Epidermal melanocyte (primary cell): ENCODE results near the gene YLPM1.

Source experiments
- DNase-seq: peaks from one replicate; pipeline ENCODE4 v3.0.0; 2011; ENCODE audit warnings: low spot score; ENCODE audit not compliant: insufficient read length

The YLPM1 gene

DNA sequence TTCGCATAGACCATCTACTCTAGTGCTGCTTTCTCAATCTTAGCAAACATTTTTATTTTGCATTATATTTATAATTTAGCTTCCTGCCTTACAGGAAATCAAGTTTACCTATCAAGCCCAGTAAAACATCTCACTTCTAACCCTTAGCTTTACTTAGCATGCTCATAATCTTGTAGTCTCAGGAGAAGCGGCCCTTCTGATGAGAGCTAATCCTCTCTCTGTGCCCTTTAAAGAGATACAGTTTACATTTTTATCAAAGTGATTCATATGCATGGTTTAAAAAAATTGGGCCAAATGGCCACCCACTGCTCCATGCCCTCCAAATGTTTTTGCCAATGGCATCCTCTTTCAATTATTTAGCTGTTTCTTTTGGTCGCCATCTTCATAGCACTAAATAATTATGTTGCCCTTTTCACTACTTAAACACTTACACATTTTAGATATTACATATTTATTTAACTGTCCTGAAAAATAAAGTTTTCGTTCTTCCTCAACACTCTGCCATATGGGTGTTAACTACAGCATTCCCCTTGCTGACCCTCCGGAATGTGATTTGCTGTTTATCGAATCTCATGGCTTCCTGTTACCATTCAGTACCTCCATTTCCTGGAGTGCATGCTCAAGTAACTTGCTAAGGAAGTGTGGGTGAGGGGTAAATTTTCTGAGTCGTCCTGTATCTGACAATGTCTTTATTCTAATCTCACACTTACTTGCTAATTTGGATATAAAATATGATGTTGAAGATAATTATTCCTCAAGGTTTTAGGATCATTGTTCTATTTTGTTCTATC lies 29.3 kb downstream of the YLPM1 start:
- no peak for DNase-seq

DNA sequence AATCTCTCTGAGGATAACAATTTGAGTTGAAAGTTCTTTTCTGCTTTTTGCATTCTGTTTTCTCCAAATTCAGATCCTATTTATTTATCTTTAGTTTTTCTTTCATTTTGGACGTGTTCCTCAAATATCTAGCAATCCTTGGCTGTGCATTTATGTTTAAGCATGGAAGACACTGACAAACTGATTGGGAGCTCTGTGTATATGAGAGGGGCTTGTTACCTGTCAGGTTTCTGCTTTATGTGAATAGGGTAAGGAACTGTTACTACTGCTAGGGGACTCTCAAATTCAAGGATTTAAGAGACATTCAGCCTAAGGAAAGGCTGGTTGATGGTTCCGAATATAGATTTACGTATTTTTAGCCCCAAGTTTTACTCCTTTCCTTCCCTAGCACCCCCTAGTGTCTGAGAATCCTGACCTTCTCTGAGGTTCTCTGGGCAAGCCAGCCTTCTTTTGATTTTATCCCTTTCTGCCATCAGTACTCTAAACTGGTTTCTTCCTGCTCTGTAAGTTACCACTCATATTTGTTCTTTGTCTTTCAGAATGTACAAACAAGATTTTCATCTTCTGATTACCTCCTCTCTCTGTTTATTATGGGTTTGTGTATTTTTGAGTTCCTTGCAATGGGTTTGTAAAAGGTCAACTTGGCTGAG lies 30.5 kb downstream of the YLPM1 start:
- no peak for DNase-seq

DNA sequence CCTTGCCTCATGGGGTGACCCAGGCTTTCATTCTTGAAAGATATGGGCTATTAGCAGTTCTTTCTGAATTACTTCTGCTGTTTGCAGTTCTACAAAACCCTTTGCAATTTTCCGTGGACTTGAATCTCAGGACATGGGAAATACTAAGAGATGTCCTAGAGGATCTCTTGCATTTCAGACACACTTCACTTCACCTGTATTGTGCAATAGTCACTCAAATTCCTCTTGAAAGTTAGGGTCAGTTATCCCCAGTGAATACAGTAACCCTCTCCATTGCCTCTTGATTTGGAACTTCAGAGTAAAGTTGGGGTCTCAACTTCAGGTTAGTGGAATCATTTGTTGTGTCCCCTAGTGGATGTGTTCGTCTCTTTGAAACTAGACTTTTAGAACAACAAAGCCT lies 31.8 kb downstream of the YLPM1 start:
- DNase-seq, result no peak

DNA sequence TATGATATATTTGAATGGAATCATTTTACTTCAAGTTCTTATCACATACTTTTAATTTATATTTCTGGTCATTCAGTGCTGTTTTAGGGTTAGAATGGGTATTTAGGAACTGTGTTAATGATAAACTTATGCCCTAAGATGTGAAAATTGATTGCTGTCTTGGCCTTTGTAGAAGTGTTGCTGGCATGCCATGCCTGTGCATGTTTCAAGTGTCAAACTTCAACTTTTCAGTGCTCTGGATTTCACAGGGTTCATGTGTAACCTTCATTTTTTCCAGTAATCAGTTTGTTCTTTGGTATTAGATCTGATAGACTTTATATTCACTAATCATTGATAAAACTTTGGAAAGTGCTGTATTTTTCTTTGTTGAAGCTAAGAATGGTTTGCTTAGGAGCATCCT lies 36.6 kb downstream of the YLPM1 start:
- no peak for DNase-seq

DNA sequence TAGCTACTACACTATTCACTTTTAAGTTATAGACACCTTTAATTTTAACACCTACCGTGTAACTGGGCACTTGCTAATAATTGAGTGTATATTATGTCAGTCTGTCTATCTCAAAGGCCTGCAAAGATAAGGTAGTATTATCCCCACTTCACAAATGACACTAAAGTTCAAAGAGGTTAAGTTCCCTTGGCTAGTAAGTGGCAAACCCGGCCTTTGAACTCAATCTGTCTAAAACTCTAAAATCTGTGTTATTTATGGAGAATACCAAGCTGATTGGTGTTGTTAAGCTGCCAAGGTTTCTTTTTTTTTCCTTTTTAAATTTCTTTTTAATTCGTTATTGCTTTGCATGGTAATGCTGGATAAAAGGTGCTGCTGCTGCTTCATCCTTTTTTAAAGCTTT lies 37.7 kb downstream of the YLPM1 start:
- DNase-seq, result no peak

DNA sequence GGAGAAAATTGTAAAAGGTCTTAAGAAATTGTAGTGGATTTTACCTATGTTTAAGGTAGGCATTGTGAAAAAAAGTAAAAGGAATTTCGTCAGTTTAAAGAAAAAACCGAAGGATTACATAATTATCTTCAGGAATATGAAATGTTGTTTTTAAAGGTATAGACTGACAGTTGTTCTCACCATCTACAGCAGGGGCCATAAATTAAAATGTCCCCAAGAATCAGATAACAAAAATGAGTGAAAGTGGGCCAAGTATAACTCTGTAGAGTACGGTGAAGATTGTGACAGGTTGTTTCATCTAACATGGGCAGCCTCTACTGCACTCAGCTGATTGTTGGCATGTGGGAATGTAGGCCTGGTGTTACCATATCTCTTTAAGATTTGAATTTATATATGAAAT lies 38.3 kb downstream of the YLPM1 start:
- no peak for DNase-seq

DNA sequence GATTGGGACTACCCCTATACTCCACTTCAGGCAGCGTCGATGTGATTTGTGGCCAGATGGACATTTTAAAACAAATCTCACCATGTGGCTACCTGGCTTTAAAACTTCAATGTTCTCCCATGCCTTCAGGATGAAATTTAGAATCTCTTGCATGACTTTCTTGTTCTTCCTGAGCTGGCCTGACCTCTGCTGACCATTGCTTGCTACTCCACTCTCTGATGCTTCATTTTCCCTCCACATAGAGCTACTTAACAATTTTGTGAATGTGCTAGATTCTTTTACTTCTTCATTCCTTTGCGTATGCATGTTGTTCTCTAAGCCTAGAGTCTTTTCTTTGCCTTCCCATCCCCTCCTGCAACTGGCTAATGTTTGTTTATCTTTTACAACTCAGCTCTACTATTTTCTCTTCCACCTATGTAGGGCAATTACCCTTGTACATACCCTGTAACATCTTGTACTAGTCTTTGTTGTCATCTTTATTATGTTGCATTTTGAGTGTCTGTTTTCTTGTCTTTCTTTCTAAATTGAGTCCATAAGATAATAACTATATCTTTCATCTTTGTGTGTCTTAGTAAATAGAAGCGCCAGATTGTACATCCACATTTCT lies 41.2 kb downstream of the YLPM1 start:
- DNase-seq, result no peak

DNA sequence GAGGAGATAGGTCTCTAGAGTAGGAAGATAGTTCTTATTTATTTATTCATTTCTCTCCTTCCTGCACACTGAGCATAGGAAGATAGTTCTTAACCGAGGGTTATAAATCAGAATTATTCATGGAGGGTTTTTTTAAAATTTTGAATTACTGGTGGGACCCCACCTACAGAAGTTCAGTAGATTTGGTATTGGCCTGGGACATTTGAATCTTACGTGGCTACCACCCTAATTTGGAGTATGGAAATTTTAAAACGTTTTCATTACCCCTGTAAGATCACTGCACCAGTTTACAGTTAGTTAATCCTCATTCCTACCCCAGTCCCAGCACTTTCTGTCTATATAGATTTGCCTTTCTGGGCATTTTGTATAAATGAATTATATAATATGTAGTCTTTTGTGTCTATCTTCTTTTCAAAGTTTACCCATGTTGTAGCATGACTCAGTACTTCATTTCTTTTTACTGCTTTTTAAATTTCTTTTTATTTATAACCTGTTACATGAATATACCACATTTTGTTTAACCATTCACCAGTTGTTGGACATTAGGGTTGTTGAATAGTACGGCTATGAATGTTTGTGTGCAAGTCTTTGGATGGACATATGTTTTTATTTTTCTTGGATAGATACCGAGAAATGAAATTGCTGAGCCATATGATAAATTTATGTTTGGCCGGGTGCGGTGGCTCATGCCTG lies 44.9 kb downstream of the YLPM1 start:
- no peak for DNase-seq

DNA sequence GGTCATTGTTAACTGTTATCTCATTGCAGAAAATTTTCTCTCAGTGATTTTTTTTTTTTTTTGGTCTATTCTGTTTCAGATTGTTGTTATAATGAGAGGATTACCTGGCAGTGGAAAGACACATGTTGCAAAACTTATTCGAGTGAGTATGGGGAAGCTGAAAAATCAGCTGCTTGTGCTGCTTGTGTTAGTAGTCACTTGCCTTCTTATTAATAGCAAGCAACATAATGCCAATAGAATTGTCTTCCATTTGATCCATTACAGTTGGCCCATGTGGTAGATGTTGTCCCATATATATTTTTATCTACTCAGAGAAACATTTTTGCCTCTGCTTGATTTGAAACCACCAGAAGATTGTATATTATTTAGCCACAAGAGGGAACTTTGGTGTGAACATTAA lies 53.0 kb downstream of the YLPM1 start:
- no peak for DNase-seq

DNA sequence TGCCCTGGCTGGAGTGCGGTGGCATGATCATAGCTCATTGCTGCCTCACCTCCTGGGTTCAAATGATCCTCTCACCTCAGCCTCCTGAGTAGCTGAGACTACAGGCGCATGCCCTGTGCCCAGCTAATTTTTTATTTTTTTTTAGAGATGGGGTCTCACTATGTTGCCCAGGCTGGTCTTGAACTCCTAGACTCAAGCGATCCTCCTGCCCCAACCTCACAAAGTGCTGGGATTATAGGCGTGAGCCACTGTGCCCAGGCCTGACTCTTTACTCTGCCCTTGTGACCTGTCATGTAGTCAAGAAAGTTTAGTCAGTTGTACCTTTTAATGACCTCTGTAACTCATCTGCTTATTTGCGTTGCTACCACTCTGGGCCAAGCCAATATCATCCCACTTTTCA lies 57.2 kb downstream of the YLPM1 start:
- no peak for DNase-seq

DNA sequence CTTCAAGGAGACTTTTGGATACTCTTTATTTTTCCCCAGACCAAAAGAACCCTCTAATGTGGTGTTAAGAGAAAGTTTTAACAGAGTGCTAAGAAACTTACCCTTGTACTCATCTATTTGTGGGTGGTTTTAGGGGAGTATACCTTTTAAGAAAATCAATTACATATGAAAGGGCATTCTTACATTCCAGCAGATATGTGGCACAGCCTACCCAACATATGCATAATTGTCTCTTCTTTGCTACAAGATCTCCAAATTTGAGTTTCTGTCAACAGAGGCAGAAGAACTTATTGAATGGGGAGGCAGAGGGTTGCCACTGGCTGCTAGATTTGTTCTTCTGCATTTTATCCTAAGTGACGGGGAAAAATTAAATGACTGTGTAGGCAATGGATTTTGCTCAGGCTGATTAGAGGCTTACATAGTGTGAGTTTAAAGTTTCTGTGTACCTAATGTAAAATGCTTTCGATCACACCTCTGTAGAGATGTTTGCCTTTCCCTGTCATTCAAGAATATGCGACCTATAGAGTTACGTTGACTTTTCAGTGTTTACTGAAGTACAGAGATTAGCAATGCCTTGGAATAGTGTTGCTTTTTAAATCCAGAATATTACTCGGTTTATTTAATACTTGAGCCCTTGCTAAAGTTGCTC lies 58.3 kb downstream of the YLPM1 start:
- DNase-seq, result no peak

DNA sequence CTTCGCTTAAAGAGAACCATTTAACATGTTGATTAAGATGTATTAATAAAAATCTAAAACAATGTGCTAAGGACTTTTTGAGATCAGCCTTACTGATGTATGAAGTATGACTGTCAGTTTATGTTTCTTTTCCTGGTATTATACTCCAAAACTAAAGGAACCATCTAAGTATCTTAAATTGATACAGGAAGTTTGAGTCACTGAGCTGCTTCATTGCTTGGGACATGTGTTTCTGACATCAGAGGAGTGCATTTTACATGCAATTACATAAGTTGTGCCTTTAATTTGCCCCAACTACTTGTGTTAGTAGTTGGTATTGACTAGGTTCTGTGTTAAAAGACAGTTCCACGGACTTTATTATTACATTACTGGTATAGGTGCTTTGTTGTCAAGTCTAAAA lies 61.9 kb downstream of the YLPM1 start:
- DNase-seq, result no peak

DNA sequence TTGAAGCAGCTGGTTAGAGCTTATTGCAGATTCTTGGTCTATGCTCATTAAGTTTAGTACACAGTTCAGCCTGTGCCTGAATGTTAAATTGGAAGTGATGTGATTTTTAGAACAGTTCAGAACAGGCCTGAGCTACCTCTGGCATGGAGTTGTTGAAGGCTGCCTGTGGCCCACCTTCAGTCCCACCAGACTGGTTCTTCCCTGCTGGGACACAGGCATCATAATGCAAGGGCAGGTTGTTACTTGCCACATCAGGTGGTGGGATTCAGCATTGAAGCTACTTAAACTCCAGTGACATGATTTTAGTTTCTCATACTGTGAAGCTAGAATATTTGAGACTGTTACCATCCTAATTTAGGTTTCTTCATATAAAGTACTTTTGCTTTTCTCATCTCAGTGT lies 63.5 kb downstream of the YLPM1 start:
- DNase-seq, result no peak

DNA sequence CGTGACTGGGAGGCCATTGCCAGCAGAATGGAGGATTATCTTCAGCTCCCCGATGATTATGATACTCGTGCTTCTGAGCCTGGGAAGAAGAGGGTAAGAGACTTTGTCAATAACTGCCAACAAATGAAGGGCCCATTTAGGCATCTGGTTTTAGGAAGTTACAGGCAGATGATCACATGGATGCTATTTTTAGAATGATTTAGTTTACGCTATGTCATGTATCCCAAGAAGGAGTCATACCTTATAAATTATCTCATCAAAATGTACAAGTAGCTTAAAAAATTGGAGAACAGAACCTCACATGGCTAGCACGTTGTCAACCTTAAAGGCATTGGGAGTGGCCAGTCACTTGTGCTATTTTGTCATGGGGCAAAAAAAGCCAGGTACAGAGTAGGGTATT lies 66.1 kb downstream of the YLPM1 start:
- DNase-seq, result no peak

DNA sequence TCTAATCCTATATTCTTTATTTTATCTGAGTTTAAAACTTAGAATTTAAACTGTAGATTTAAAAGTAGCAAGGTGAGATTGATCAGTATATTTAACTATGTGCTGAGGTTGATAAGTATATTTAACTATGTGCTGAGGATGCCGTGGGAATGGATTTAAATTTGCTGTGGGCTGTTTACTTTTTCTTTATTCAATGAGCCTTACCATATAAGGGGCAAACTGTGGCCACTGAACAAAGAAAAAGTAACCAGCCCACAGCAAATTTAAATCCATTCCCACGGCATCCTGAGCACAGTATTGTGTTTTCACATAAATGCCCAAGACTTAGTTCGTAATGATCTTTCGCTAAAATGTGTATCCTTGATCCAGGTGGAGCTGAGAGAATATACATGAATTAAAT lies 69.7 kb downstream of the YLPM1 start:
- no peak for DNase-seq

DNA sequence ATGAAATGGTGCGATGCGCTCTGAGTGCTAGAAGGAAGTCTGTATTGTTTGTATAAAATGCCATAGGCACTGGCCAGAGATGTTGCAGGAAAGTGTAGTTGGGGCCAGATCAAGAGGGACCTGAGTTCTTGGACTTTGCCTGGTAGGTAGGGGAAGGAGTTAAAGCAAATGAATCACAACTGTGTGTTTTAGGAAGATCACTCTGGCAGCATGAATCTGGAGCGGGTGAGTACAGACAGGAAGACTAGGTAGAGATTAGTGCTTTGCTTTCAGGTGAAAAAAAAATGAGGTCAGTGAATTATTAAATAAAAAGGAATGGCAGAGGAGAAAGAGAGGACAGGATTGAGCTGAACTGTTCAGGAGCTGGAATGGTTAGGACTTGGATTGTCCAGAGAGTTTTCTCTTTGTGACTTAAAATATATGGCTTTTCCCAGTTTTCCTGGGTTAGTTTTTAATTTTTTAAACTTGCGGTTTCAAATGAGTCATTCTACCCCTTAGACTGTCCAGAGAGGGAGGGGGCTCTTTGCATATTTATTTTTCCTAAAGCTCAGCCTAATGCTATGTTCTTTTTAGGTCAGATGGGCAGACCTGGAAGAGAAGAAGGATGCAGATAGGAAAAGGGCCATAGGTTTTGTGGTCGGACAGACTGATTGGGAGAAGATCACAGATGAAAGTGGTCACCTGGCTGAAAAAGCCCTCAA lies 71.7 kb downstream of the YLPM1 start:
- DNase-seq, result no peak

DNA sequence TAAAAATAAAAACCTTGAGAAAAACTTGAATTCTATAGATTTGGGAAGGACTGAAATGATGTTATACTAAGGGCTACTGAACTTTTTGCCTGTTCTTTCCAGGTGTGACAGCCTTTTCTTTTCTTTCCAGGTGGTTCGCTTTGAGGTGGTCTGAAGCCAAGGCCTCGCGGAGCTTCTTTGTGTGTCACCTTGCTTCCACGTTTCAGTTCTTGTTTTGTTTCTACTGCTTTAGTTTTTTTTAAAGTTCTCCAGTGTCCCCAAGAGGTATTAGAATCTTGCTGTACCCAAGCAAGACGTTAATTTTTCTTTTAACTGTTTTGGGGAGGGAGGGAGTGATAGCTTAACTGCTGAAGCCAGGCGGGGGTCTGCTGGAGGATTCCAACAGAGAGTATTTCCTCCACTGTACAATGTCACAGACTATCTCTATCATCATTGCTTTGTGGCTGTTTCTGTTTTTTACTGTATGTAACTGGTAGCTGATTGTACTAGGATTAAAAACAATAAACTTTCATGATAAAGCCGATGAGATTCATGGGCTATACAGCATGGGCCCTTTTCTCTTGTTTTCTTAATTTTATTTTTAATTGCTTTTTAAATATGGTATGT lies 72.6 kb downstream of the YLPM1 start:
- no peak for DNase-seq

DNA sequence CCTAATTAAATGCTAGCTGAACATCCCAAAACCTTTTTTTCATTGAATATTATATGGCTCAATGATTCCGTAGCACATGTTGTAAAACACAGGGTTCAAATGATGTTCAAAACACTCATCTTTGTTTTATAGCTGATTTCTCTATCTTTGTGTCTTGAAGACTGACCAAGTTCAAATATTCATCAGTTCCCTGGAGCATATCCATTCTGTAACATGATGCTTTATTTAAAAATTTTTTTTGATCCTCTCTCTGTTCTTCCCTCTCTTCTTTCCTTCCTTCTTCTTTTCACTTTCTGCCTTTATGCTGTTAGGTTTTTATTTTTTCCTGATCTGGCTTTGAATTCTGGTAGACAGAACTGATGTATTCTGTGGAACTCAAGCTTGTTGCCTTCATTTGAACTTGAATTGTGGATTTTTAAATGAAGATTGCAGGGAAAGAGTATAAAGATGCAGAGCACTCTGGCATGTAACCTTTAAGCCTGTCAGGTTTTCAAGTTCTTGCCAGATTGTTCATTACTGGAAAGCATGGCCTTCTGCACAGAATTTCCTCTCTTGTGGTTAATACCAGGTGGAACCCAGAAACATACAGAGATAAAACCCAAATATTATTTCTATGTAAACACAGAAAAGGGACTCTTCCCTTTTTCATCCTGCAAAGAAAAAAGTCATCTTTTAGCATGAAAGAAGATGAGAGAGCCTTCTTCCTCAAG lies 73.3 kb downstream of the YLPM1 start:
- no peak for DNase-seq

DNA sequence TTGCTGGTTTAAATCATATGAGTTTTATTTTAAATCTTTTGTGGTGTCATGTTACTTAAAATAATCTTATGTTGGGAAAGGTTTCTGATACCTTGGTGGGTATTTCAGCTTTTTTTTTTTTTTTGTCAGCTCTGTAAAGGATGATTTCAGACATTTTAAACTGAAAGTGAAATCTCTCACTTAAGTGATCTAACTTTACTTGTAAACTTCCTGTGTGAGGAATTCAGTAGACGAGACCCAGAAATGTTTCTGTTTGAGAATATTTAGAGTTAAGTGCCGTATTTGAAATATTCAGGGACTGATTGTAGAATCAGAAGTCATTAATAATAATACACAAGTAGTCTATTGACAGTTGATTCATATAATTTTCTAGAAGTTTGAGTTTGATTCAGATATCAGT lies 75.0 kb downstream of the YLPM1 start:
- no peak for DNase-seq

DNA sequence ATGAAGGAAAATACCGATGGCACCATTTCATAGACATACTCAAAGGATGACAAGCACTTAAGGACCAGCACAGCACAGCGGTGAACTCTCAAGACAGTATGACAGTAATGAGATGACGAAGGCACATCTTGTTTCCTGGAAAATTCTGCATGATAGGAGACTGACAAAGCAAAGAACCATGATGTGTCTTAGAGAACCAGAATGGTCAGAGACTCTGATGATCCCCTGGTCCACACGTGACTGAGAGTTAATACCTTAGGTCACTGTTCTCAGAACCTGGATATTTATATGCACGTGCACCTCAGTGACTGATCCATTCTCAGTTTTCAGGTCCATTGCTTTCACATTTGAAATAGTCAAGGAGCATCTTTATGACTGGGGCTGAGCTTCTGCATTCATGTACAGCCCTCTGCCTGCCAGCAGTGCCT lies 77.5 kb downstream of the YLPM1 start:
- DNase-seq, result no peak
